GM08714 (cell line): ENCODE results near the gene BCL11B.
A peak's percentile ranks its signal among the peaks of the same experiment; 100 is the strongest.

Experiments used
- H3K4me3 ChIP-seq: fragments of 200-500 bp; sonication (Bioruptor generic); 2 replicates; pipeline ENCODE4 v1.5.1; 2014; ENCODE audit warnings: mild to moderate bottlenecking, low read length, inconsistent platforms
- ZNF274 ChIP-seq: IDR thresholded peaks from 2 replicates; pipeline ENCODE4 v1.6.1; 2012; ENCODE audit warnings: mild to moderate bottlenecking, low read depth, low read length

Gene BCL11B

GRCh38 chr14:99271951-99272631, at the start of gene BCL11B:
BCL11B (minus strand) TSS chr14:99272197; CDS start chr14:99271218, 979 bp downstream.
- H3K4me3 ChIP-seq: peak within 1 kb of the TSS; percentile 87
- TF ChIP-seq ZNF274: no peak

GRCh38 chr14:99321236-99321925, 49.4 kb upstream of the BCL11B start:
- no peak for TF ChIP-seq ZNF274
- H3K4me3 ChIP-seq: no peak overlapping the region

GRCh38 chr14:99320621-99321235, 48.7 kb upstream of the BCL11B start:
- H3K4me3 ChIP-seq: no peak overlapping the region
- TF ChIP-seq ZNF274: no peak

GRCh38 chr14:99320105-99320572, 48.1 kb upstream of the BCL11B start:
- H3K4me3 ChIP-seq: no peak overlapping the region
- no peak for TF ChIP-seq ZNF274

GRCh38 chr14:99318959-99319295, 46.9 kb upstream of the BCL11B start:
- no peak overlapping the region for H3K4me3 ChIP-seq
- no peak for TF ChIP-seq ZNF274

GRCh38 chr14:99318091-99318958, 46.3 kb upstream of the BCL11B start:
- H3K4me3 ChIP-seq: no peak overlapping the region
- no peak for TF ChIP-seq ZNF274

- no peak for TF ChIP-seq ZNF274
- no peak overlapping the region for H3K4me3 ChIP-seq
These were observed 45.5 kb upstream of the BCL11B start for GRCh38 chr14:99317231-99318090.

GRCh38 chr14:99316281-99317163, 44.5 kb upstream of the BCL11B start:
- no peak overlapping the region for H3K4me3 ChIP-seq
- no peak for TF ChIP-seq ZNF274

- TF ChIP-seq ZNF274: no peak
- no peak overlapping the region for H3K4me3 ChIP-seq
These were observed 43.2 kb upstream of the BCL11B start for GRCh38 chr14:99315197-99315596.

- no peak for TF ChIP-seq ZNF274
These were observed 42.6 kb upstream of the BCL11B start for GRCh38 chr14:99314623-99315022.

GRCh38 chr14:99313234-99313633, 41.2 kb upstream of the BCL11B start:
- no peak overlapping the region for H3K4me3 ChIP-seq
- no peak for TF ChIP-seq ZNF274

More at GRCh38 chr14:99314623-99315022, 42.6 kb upstream of the BCL11B start:
- H3K4me3 ChIP-seq: no peak overlapping the region

GRCh38 chr14:99312106-99312505, 40.1 kb upstream of the BCL11B start:
- H3K4me3 ChIP-seq: no peak overlapping the region
- TF ChIP-seq ZNF274: no peak
